LNCaP clone FGC (cell line): Measurements from ENCODE around the gene SLC34A1.

Experiments
- DNase-seq: peaks from one replicate; pipeline ENCODE4 v3.0.0-alpha.2; 2011; ENCODE audit warnings: low read depth
- H3K4me3 ChIP-seq: 2 replicates; pipeline ENCODE4 v1.5.1; 2011; ENCODE audit warnings: mild to moderate bottlenecking, low read depth, low read length, control low read depth
- TF ChIP-seq, protein P1 (sequence below): IDR thresholded peaks from 2 replicates; pipeline ENCODE4 v1.5.1; 2012; ENCODE audit warnings: mild to moderate bottlenecking; ENCODE audit not compliant: control insufficient read depth, insufficient read depth; ENCODE audit errors: extremely low read depth

Gene SLC34A1

DNA sequence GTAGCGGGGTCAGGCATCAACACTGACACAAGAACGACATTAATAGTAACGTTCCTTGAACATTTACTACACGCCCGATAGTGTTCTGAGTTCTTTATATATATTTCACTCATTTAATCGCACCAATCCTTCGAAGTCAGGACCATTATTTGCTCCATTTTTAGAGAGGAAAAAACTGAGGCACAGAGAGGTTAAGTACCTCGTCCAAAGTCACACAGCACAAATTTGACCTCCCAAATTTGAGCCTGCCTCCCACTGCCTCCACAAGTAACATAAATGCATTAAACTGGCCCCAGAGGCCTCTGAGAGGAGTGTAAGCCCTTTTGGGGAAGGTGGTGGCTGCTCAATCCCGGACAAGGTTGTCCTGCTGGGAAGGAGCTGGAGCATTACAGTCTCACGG is 20.7 kb upstream of the SLC34A1 start:
- DNase-seq = no peak
- H3K4me3 ChIP-seq = no peak overlapping the region
- TF ChIP-seq, protein P1, sequence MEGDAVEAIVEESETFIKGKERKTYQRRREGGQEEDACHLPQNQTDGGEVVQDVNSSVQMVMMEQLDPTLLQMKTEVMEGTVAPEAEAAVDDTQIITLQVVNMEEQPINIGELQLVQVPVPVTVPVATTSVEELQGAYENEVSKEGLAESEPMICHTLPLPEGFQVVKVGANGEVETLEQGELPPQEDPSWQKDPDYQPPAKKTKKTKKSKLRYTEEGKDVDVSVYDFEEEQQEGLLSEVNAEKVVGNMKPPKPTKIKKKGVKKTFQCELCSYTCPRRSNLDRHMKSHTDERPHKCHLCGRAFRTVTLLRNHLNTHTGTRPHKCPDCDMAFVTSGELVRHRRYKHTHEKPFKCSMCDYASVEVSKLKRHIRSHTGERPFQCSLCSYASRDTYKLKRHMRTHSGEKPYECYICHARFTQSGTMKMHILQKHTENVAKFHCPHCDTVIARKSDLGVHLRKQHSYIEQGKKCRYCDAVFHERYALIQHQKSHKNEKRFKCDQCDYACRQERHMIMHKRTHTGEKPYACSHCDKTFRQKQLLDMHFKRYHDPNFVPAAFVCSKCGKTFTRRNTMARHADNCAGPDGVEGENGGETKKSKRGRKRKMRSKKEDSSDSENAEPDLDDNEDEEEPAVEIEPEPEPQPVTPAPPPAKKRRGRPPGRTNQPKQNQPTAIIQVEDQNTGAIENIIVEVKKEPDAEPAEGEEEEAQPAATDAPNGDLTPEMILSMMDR = no peak

GRCh38 chr5:177364159-177364962 is 19.9 kb upstream of the SLC34A1 start:
- no peak for DNase-seq
- H3K4me3 ChIP-seq = no peak overlapping the region
- TF ChIP-seq, protein P1 = no peak

GRCh38 chr5:177365845-177366527 is 18.2 kb upstream of the SLC34A1 start:
- TF ChIP-seq, protein P1 = no peak
- no peak for DNase-seq
- H3K4me3 ChIP-seq = peak overlapping the region; percentile 51

GRCh38 chr5:177366528-177367322 is 17.5 kb upstream of the SLC34A1 start:
- H3K4me3 ChIP-seq = peak overlapping the region; percentile 51
- TF ChIP-seq, protein P1 = no peak
- DNase-seq = peak; percentile 50

- TF ChIP-seq, protein P1 = no peak
- peak overlapping the region; percentile 51 for H3K4me3 ChIP-seq
These were observed 16.8 kb upstream of the SLC34A1 start for GRCh38 chr5:177367323-177367848.

DNA sequence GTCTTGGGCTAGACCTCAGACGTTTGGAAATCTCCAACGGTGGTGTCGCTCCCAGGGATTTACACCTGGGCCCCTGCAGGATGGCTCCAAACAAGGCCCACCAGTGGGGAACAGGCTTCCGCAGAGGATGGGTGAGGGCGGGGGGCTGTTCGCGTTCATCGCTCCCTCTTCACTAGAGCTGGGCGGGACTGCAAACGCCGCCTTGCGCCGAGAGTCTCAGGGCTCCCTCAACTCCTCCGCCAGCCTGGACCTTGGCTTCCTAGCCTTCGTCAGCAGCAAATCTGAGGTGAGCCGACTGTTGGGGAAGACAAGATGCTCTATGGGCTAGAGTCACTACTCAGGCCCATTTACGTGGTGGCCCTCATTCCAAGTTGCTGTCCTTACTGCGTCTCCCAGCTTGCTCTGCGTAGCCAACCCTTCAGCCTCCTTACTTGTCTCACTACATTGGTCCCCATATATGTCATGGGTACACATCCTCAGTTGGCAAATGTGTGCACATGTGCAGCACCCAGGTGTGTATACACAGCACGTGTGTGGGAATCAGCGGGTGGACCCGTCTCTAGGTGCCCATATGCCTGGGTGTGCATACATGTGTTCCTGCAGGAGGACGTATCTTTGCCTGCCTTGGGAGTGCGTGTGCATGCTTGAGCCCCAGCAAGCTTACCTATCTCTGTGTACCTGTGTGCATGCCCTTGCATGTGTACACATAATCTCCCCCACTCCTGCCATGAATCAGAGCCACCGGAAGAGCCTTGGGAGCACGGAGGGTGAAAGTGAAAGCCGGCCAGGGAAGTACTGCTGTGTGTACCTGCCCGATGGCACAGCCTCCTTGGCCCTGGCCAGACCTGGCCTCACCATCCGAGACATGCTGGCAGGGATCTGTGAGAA is 16.0 kb upstream of the SLC34A1 start:
- TF ChIP-seq, protein P1 = no peak
- peak overlapping the region; percentile 51 for H3K4me3 ChIP-seq
- no peak for DNase-seq

More at GRCh38 chr5:177367323-177367848, 16.8 kb upstream of the SLC34A1 start:
- no peak for DNase-seq
